WTC11 (cell line): ENCODE data around the gene BDH1.
"Not testable (repeated sequence)": the region's sequence is repeated elsewhere in the genome, so short reads cannot be mapped to it uniquely, and the experiment has no call there.

Source experiments
- AFF4 ChIP-seq: sonication (generic); formaldehyde crosslinking; IDR thresholded peaks from 2 replicates; pipeline ENCODE4 v1.8.1; 2023; ENCODE audit warnings: mild to moderate bottlenecking, missing genetic modification reagents, borderline replicate concordance
- CREB1 ChIP-seq: sonication (generic); formaldehyde crosslinking; IDR thresholded peaks from 2 replicates; pipeline ENCODE4 v1.8.0; 2023; ENCODE audit warnings: mild to moderate bottlenecking, missing genetic modification reagents
- CREM ChIP-seq: sonication (generic); formaldehyde crosslinking; IDR thresholded peaks from 2 replicates; pipeline ENCODE4 v1.8.1; 2022; ENCODE audit warnings: mild to moderate bottlenecking, missing genetic modification reagents, moderate library complexity
- CTCF ChIP-seq: fragments of 200-600 bp; IDR thresholded peaks from 2 replicates; pipeline ENCODE4 v1.8.0; 2022; ENCODE audit warnings: antibody characterized with exemption
- ELF4 ChIP-seq: sonication (generic); formaldehyde crosslinking; IDR thresholded peaks from 2 replicates; pipeline ENCODE4 v1.8.1; 2022; ENCODE audit warnings: low read depth, mild to moderate bottlenecking, moderate library complexity, missing genetic modification reagents
- ETV6 ChIP-seq: sonication (generic); formaldehyde crosslinking; IDR thresholded peaks from 2 replicates; pipeline ENCODE4 v1.8.1; 2022; ENCODE audit warnings: mild to moderate bottlenecking, missing genetic modification reagents
- HMGA2 ChIP-seq: fragments of 250-450 bp; sonication (Bioruptor Pico); IDR thresholded peaks from 2 replicates; pipeline ENCODE4 v1.4.0; 2021; ENCODE audit warnings: mild to moderate bottlenecking, moderate library complexity
- JUN ChIP-seq: sonication (generic); formaldehyde crosslinking; IDR thresholded peaks from 2 replicates; pipeline ENCODE4 v1.8.0; 2023; ENCODE audit warnings: mild to moderate bottlenecking, missing genetic modification reagents
- OVOL2 ChIP-seq: fragments of 250-450 bp; sonication (Bioruptor Pico); IDR thresholded peaks from 2 replicates; pipeline ENCODE4 v1.9.0; 2021; ENCODE audit warnings: mild to moderate bottlenecking, borderline replicate concordance
- ZBTB43 ChIP-seq: sonication (generic); formaldehyde crosslinking; IDR thresholded peaks from 2 replicates; pipeline ENCODE4 v1.8.1; 2023; ENCODE audit warnings: mild to moderate bottlenecking, missing genetic modification reagents
- ZNF121 ChIP-seq: sonication (generic); formaldehyde crosslinking; IDR thresholded peaks from 2 replicates; pipeline ENCODE4 v1.8.0; 2023; ENCODE audit warnings: missing genetic modification reagents
- ZNF263 ChIP-seq: sonication (generic); formaldehyde crosslinking; IDR thresholded peaks from 2 replicates; pipeline ENCODE4 v1.8.1; 2022; ENCODE audit warnings: low read depth, mild to moderate bottlenecking, moderate library complexity, missing genetic modification reagents
- ZSCAN18 ChIP-seq: fragments of 250-450 bp; sonication (Bioruptor Pico); IDR thresholded peaks from 2 replicates; pipeline ENCODE4 v2.1.2; 2022; ENCODE audit warnings: mild to moderate bottlenecking, moderate library complexity

GRCh38 chr3:197569433-197569832, 13.7 kb upstream of the BDH1 start:
- not testable (repeated sequence) for TF ChIP-seq ZBTB43 (CRISPR knock-in tag); CREB1 (CRISPR knock-in tag); ZNF263 (CRISPR knock-in tag); CTCF; ZNF121 (CRISPR knock-in tag); JUN (CRISPR knock-in tag); ETV6 (CRISPR knock-in tag); OVOL2 (CRISPR knock-in tag); ELF4; AFF4; CREM (CRISPR knock-in tag); ZSCAN18 (CRISPR knock-in tag); HMGA2 (CRISPR knock-in tag)
